Measurements from ENCODE around the gene PCARE.

GRCh38 chr2:29104688-29105087 is 30.4 kb upstream of the PCARE start:
- TF ChIP-seq CTCF (IDR thresholded peaks at IDR 0.05) (no peak), POLR2AphosphoS5 (IDR thresholded peaks at IDR 0.05) (no peak), EP300 (IDR thresholded peaks at IDR 0.05) (no peak), POLR2A (IDR thresholded peaks at IDR 0.05) (no peak)

Data from sigmoid colon (tissue), 4 donors.